Karpas-422 (cell line): ENCODE measurements around the gene EDIL3. TPM values are rescaled to one million over a fixed set of nuclear protein-coding genes. Genes with fewer than 3 reads are reported as not detected.

Experiments used
- DNase-seq: peaks from one replicate; pipeline ENCODE4 v3.0.0-alpha.2; 2015
- H2AFZ ChIP-seq: fragments of 200-600 bp; sonication (generic); 2 replicates; pipeline ENCODE4 v1.6.1; 2014; ENCODE audit warnings: antibody characterized with exemption, low read length, mixed read lengths
- H3K27ac ChIP-seq: fragments of 200-600 bp; sonication (generic); 2 replicates; pipeline ENCODE4 v1.5.1; 2014; ENCODE audit warnings: mild to moderate bottlenecking, low read length, moderate library complexity
- H3K27me3 ChIP-seq: fragments of 200-600 bp; sonication (generic); 2 replicates; pipeline ENCODE4 v1.6.1; 2014; ENCODE audit warnings: low read length, mixed read lengths
- H3K36me3 ChIP-seq: fragments of 200-600 bp; sonication (generic); 2 replicates; pipeline ENCODE4 v1.6.1; 2014; ENCODE audit warnings: low read length, mixed read lengths; ENCODE audit not compliant: insufficient read depth
- H3K4me1 ChIP-seq: fragments of 200-600 bp; sonication (generic); 2 replicates; pipeline ENCODE4 v1.6.1; 2014; ENCODE audit warnings: mild to moderate bottlenecking, low read length, mixed read lengths
- H3K4me2 ChIP-seq: fragments of 200-600 bp; sonication (generic); 2 replicates; pipeline ENCODE4 v1.6.1; 2014; ENCODE audit warnings: low read length, low read depth, mild to moderate bottlenecking; ENCODE audit not compliant: poor library complexity, severe bottlenecking
- H3K4me3 ChIP-seq: fragments of 200-600 bp; sonication (generic); 2 replicates; pipeline ENCODE4 v1.5.1; 2014; ENCODE audit warnings: mild to moderate bottlenecking, antibody characterized with exemption, low read length, mixed read lengths
- H3K79me2 ChIP-seq: fragments of 200-600 bp; sonication (generic); 2 replicates; pipeline ENCODE4 v1.6.1; 2014; ENCODE audit warnings: mild to moderate bottlenecking, low read length, mixed read lengths
- H3K9ac ChIP-seq: fragments of 200-600 bp; sonication (generic); 2 replicates; pipeline ENCODE4 v1.6.0; 2014; ENCODE audit warnings: low read length
- H3K9me2 ChIP-seq: fragments of 200-600 bp; sonication (generic), shearing (Covaris generic); replicated peaks from 2 replicates; pipeline ENCODE4 v1.6.0; 2014; ENCODE audit warnings: mild to moderate bottlenecking, low read length, moderate library complexity; ENCODE audit not compliant: insufficient read depth
- H3K9me3 ChIP-seq: fragments of 300-700, 200-600 bp; sonication (generic); 2 replicates; pipeline ENCODE4 v1.6.1; 2014; ENCODE audit warnings: low read length, mixed read lengths
- H4K20me1 ChIP-seq: fragments of 200-600 bp; sonication (generic); 2 replicates; pipeline ENCODE4 v1.6.1; 2014; ENCODE audit warnings: mild to moderate bottlenecking, antibody characterized with exemption, low read length, low read depth; ENCODE audit not compliant: insufficient read depth
- total RNA-seq: library from RNA; depleted of rRNA; stranded (reverse); fragments of >200 nt; shearing (Covaris generic); gene quantifications from 2 replicates; pipeline ENCODE4 v1.2.3, GENCODE V29; 2014; ENCODE audit warnings: low replicate concordance

Gene EDIL3
- total RNA-seq, 1 experiment from 2014 or later = not detected

- no peaks in the 10 kb centered on the region for H3K36me3 ChIP-seq
- H3K9ac ChIP-seq = no peak overlapping the region
These were observed 303.8 kb downstream of the EDIL3 start for GRCh38 chr5:84080908-84081307.

GRCh38 chr5:84072339-84072738 lies 312.3 kb downstream of the EDIL3 start:
- no peaks in the 10 kb centered on the region for H3K79me2 ChIP-seq
- H3K27me3 ChIP-seq = no peaks in the 10 kb centered on the region
- no peaks in the 10 kb centered on the region for H3K4me1 ChIP-seq
- no peak overlapping the region for H3K27ac ChIP-seq
- no peak overlapping the region for H2AFZ ChIP-seq
- H3K4me3 ChIP-seq = no peak overlapping the region
- DNase-seq = no peak
- H3K4me2 ChIP-seq = no peak overlapping the region
- H3K9ac ChIP-seq = no peak overlapping the region
- H3K36me3 ChIP-seq = no peaks in the 10 kb centered on the region
- H3K9me3 ChIP-seq = peaks cover 11% of the 10 kb centered on the region
- no peaks in the 10 kb centered on the region for H4K20me1 ChIP-seq
- H3K9me2 ChIP-seq = no peaks in the 10 kb centered on the region

More at GRCh38 chr5:84080908-84081307, 303.8 kb downstream of the EDIL3 start:
- Histone ChIP-seq H3K79me2 (no peaks in the 10 kb centered on the region), H3K4me3 (no peak overlapping the region), H3K4me1 (no peaks in the 10 kb centered on the region), H3K27ac (no peak overlapping the region), H3K27me3 (no peaks in the 10 kb centered on the region), H4K20me1 (no peaks in the 10 kb centered on the region), H2AFZ (no peak overlapping the region), H3K9me3 (peaks cover 10% of the 10 kb centered on the region), H3K9me2 (no peaks in the 10 kb centered on the region), H3K4me2 (no peak overlapping the region)
- DNase-seq = no peak

GRCh38 chr5:84069608-84070179 lies 315.0 kb downstream of the EDIL3 start:
- Histone ChIP-seq H3K27ac (no peak overlapping the region), H3K9me2 (no peaks in the 10 kb centered on the region), H3K36me3 (no peaks in the 10 kb centered on the region), H3K4me1 (no peaks in the 10 kb centered on the region), H3K4me2 (no peak overlapping the region), H3K79me2 (no peaks in the 10 kb centered on the region), H3K27me3 (no peaks in the 10 kb centered on the region), H3K9me3 (peaks cover 7% of the 10 kb centered on the region), H2AFZ (no peak overlapping the region), H4K20me1 (no peaks in the 10 kb centered on the region), H3K9ac (no peak overlapping the region), H3K4me3 (no peak overlapping the region)
- no peak for DNase-seq

GRCh38 chr5:84063041-84063440 lies 321.6 kb downstream of the EDIL3 start:
- Histone ChIP-seq H3K79me2 (no peaks in the 10 kb centered on the region), H3K27me3 (no peaks in the 10 kb centered on the region), H3K36me3 (no peaks in the 10 kb centered on the region), H3K4me3 (no peak overlapping the region), H3K27ac (no peak overlapping the region), H3K4me2 (no peak overlapping the region), H3K4me1 (no peaks in the 10 kb centered on the region), H4K20me1 (no peaks in the 10 kb centered on the region), H3K9me3 (peaks cover 2% of the 10 kb centered on the region; the same call in 1 of the 2 replicates), H3K9ac (no peak overlapping the region), H3K9me2 (no peaks in the 10 kb centered on the region), H2AFZ (no peak overlapping the region)
- DNase-seq = no peak

GRCh38 chr5:84059672-84060071 lies 325.0 kb downstream of the EDIL3 start:
- H4K20me1 ChIP-seq = no peaks in the 10 kb centered on the region
- no peaks in the 10 kb centered on the region for H3K9me2 ChIP-seq
- no peak for DNase-seq
- H3K79me2 ChIP-seq = no peaks in the 10 kb centered on the region
- no peaks in the 10 kb centered on the region; the same call in 1 of the 2 replicates for H3K9me3 ChIP-seq
- no peak overlapping the region for H3K27ac ChIP-seq
- H3K9ac ChIP-seq = no peak overlapping the region
- no peaks in the 10 kb centered on the region for H3K36me3 ChIP-seq
- no peak overlapping the region for H3K4me2 ChIP-seq
- H3K27me3 ChIP-seq = no peaks in the 10 kb centered on the region
- no peaks in the 10 kb centered on the region for H3K4me1 ChIP-seq
- H2AFZ ChIP-seq = no peak overlapping the region
- H3K4me3 ChIP-seq = no peak overlapping the region

GRCh38 chr5:84058561-84058960 lies 326.1 kb downstream of the EDIL3 start:
- Histone ChIP-seq H3K9ac (no peak overlapping the region), H2AFZ (no peak overlapping the region), H3K9me2 (no peaks in the 10 kb centered on the region), H3K4me1 (no peaks in the 10 kb centered on the region), H3K27ac (no peak overlapping the region), H3K27me3 (no peaks in the 10 kb centered on the region), H3K36me3 (no peaks in the 10 kb centered on the region), H3K9me3 (no peaks in the 10 kb centered on the region; the same call in 1 of the 2 replicates), H3K4me3 (no peak overlapping the region), H3K79me2 (no peaks in the 10 kb centered on the region), H4K20me1 (no peaks in the 10 kb centered on the region), H3K4me2 (no peak overlapping the region)
- DNase-seq = no peak

- Histone ChIP-seq H3K4me2 (no peak overlapping the region), H2AFZ (no peak overlapping the region), H3K9me3 (no peaks in the 10 kb centered on the region; the same call in 1 of the 2 replicates), H3K27ac (no peak overlapping the region), H3K27me3 (no peaks in the 10 kb centered on the region), H3K9me2 (no peaks in the 10 kb centered on the region), H3K9ac (no peak overlapping the region), H4K20me1 (no peaks in the 10 kb centered on the region), H3K79me2 (no peaks in the 10 kb centered on the region), H3K4me3 (no peak overlapping the region), H3K4me1 (no peaks in the 10 kb centered on the region), H3K36me3 (no peaks in the 10 kb centered on the region)
- DNase-seq = no peak
These were observed 327.5 kb downstream of the EDIL3 start for GRCh38 chr5:84057211-84057610.

- no peak for DNase-seq
- Histone ChIP-seq H3K4me2 (no peak overlapping the region), H3K9me2 (no peaks in the 10 kb centered on the region), H3K36me3 (no peaks in the 10 kb centered on the region), H3K4me1 (no peaks in the 10 kb centered on the region), H2AFZ (no peak overlapping the region), H4K20me1 (no peaks in the 10 kb centered on the region), H3K4me3 (no peak overlapping the region), H3K9ac (no peak overlapping the region), H3K79me2 (no peaks in the 10 kb centered on the region), H3K27me3 (no peaks in the 10 kb centered on the region), H3K27ac (no peak overlapping the region), H3K9me3 (peaks cover 10% of the 10 kb centered on the region; the same call in 1 of the 2 replicates)
These were observed 338.7 kb downstream of the EDIL3 start for GRCh38 chr5:84045964-84046363.
